ENCODE results near the gene CGN. TPM values are rescaled to one million over a fixed set of nuclear protein-coding genes. Genes with fewer than 3 reads are reported as not detected.

Gene CGN
- total RNA-seq, 6 experiments from 2014 or later: 0.17 to 0.28 (median 0.21) TPM

DNA sequence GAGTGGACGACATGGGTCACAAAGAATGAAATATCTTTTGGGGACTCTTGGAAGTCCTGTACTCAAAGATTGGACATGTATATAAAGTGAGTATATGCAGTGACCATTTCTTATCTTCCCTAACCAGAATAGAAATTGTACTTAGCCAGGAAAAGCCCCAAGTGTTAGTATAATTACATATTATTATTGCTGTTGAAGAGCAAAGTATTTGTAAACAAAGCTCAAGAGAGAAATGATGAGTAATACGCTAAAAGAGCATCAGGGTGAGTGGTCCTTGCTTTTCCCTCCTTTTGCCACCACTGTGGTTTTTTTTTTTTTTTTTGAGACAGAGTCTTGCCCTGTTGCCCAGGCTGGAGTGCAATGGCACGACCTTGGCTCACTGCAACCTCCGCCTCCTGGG is 6.4 kb upstream of the CGN start:
- Mint-ChIP-seq H3K27me3 (ENCODE audit: insufficient read depth) (peaks cover 25% of the 10 kb centered on the region), H3K27ac (no peak overlapping the region), H3K36me3 (ENCODE audit: low read depth) (no peaks in the 10 kb centered on the region), H3K9me3 (no peaks in the 10 kb centered on the region), H3K4me3 (no peak overlapping the region), H3K4me1 (ENCODE audit: low read depth) (peaks cover 6% of the 10 kb centered on the region)
- no peak for DNase-seq
- TF ChIP-seq, protein P1, sequence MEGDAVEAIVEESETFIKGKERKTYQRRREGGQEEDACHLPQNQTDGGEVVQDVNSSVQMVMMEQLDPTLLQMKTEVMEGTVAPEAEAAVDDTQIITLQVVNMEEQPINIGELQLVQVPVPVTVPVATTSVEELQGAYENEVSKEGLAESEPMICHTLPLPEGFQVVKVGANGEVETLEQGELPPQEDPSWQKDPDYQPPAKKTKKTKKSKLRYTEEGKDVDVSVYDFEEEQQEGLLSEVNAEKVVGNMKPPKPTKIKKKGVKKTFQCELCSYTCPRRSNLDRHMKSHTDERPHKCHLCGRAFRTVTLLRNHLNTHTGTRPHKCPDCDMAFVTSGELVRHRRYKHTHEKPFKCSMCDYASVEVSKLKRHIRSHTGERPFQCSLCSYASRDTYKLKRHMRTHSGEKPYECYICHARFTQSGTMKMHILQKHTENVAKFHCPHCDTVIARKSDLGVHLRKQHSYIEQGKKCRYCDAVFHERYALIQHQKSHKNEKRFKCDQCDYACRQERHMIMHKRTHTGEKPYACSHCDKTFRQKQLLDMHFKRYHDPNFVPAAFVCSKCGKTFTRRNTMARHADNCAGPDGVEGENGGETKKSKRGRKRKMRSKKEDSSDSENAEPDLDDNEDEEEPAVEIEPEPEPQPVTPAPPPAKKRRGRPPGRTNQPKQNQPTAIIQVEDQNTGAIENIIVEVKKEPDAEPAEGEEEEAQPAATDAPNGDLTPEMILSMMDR (IDR thresholded peaks at IDR 0.05): no peak

DNA sequence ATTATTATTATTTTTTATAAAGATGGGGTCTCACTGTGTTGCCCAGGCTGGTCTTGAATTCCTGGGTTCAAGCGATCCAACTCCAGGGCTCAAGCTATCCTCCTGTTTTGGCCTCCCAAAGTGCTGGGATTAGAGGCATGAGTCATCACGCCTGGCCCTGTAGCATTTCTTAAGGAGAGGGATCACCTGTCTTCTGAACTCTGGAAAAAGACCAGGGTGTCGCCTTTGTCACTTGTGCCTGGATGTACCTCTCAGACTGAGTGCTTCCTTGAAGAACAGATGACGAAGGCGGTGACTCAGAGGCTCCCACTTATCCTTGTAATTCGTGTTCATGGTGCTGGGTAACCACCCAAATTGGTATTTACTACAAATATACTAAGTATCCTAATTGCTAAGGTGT is 2.4 kb upstream of the CGN start:
- no peak overlapping the region for H3K27ac Mint-ChIP-seq
- TF ChIP-seq, protein P1 (IDR thresholded peaks at IDR 0.05): no peak

DNA sequence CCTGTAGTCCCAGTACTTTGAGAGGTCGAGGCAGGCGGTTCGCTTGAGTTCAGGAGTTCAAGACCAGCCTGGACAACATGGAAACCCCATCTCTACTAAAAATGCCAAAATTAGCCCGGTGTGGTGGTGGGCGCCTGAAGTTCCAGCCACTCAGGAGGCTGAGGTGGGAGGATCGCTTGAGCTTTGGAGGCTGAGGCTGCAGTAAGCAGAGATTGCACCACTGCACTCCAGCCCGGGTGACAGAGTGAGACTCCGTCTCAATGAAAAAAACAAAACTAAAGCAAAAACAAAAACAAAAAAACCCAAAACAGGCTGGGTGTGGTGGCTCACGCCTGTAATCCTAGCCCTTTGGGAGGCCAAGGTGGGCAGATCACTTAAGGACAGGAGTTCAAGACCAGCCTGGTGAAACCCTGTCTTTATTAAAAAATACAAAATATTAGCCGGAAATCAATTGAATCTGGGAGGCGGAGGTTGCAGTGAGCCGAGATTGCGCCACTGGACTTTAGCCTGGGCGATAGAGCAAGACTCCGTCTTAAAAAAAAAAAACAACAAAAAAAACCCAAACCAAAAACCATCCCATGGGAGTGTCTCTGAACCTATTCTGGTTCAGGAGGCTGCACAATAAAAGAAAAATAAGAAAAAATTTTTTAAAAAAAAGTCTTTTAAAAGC is 1.7 kb upstream of the CGN start:
- no peak for DNase-seq
- no peaks in the 10 kb centered on the region for H3K9me3 Mint-ChIP-seq
- TF ChIP-seq, protein P1 (IDR thresholded peaks at IDR 0.05): no peak
- no peak overlapping the region for H3K4me3 Mint-ChIP-seq
- H3K27ac Mint-ChIP-seq: no peak overlapping the region
- H3K27me3 Mint-ChIP-seq (ENCODE audit: insufficient read depth): peaks cover 29% of the 10 kb centered on the region
- peaks cover 21% of the 10 kb centered on the region for H3K4me1 Mint-ChIP-seq (ENCODE audit: low read depth)
- no peaks in the 10 kb centered on the region for H3K36me3 Mint-ChIP-seq (ENCODE audit: low read depth)

More for the DNA sequence above, 2.4 kb upstream of the CGN start:
- peaks cover 28% of the 10 kb centered on the region for H3K27me3 Mint-ChIP-seq (ENCODE audit: insufficient read depth)
- DNase-seq: no peak
- H3K36me3 Mint-ChIP-seq (ENCODE audit: low read depth): no peaks in the 10 kb centered on the region
- no peaks in the 10 kb centered on the region for H3K9me3 Mint-ChIP-seq
- H3K4me3 Mint-ChIP-seq: no peak overlapping the region
- peaks cover 25% of the 10 kb centered on the region for H3K4me1 Mint-ChIP-seq (ENCODE audit: low read depth)

DNA sequence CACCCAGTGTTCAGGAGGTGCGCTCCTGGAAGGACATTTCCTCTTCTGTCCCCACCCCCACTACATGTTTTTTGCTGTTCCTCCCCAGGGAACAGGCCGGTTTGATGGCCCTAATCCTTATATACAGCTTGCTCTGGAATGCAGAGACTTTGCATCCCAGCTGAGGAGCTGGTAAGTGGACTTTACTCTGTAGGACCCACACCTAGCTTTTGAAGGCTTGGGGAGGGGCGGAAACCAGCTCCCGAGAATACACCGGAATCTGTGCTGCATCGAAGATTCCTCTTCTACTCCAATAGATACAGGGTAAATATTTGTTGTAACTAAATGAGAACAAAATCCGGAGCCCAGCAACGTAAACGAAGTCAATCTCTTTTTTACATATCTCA is 1.2 kb upstream of the CGN start:
- TF ChIP-seq, protein P1 (IDR thresholded peaks at IDR 0.05): no peak
- H3K9me3 Mint-ChIP-seq: no peaks in the 10 kb centered on the region
- H3K27ac Mint-ChIP-seq: no peak overlapping the region
- H3K4me3 Mint-ChIP-seq: peak overlapping the region; percentile 81
- peaks cover 31% of the 10 kb centered on the region for H3K27me3 Mint-ChIP-seq (ENCODE audit: insufficient read depth)
- H3K4me1 Mint-ChIP-seq (ENCODE audit: low read depth): peaks cover 19% of the 10 kb centered on the region
- H3K36me3 Mint-ChIP-seq (ENCODE audit: low read depth): no peaks in the 10 kb centered on the region
- DNase-seq: no peak

DNA sequence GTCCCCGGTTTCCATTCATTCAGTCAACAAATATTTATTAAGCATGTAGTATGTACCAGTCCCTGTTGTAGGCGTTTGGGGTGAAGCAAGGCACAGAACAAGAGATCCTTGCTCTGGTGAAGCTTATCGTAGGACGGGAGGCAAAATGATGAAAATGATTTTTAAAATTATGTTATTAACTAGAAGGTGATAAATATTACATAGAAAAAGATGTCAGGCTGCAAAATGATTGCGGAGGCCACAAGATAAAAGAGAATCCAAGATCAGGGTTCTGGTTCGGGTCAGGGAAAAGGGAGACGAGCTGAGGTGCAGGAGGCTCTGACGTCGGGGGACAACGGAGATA is 602 bp upstream of the CGN start:
- TF ChIP-seq, protein P1 (IDR thresholded peaks at IDR 0.05): no peak
- H3K4me3 Mint-ChIP-seq: peak overlapping the region; percentile 81
- peaks cover 19% of the 10 kb centered on the region for H3K4me1 Mint-ChIP-seq (ENCODE audit: low read depth)
- H3K27me3 Mint-ChIP-seq (ENCODE audit: insufficient read depth): peaks cover 26% of the 10 kb centered on the region
- no peaks in the 10 kb centered on the region for H3K36me3 Mint-ChIP-seq (ENCODE audit: low read depth)
- H3K27ac Mint-ChIP-seq: no peak overlapping the region
- no peak for DNase-seq
- no peaks in the 10 kb centered on the region for H3K9me3 Mint-ChIP-seq
